ENCODE data around the gene NLGN4X.

The NLGN4X gene

GRCh38 chrX:6223516-6223915, 5.2 kb downstream of the NLGN4X start:
- peaks cover 67% of the 10 kb centered on the region for H3K27me3 ChIP-seq (ENCODE audit: insufficient read depth, low read depth, severe bottlenecking)
- H3K27ac ChIP-seq: no peak overlapping the region
- DNase-seq: no peak
- no peak for TF ChIP-seq CTCF (IDR thresholded peaks at IDR 0.05; ENCODE audit: low read depth, low read length)
- no peaks in the 10 kb centered on the region for H3K36me3 ChIP-seq
- H3K4me3 ChIP-seq (ENCODE audit: low read depth, low read length): no peak overlapping the region
- no peaks in the 10 kb centered on the region for H3K9me3 ChIP-seq (ENCODE audit: severe bottlenecking)

GRCh38 chrX:6210230-6210629, 18.4 kb downstream of the NLGN4X start:
- no peak overlapping the region for H3K27ac ChIP-seq
- H3K27me3 ChIP-seq (ENCODE audit: insufficient read depth, low read depth, severe bottlenecking): peaks cover 49% of the 10 kb centered on the region
- no peak for DNase-seq
- H3K9me3 ChIP-seq (ENCODE audit: severe bottlenecking): no peaks in the 10 kb centered on the region
- no peak for TF ChIP-seq CTCF (IDR thresholded peaks at IDR 0.05; ENCODE audit: low read depth, low read length)
- no peaks in the 10 kb centered on the region for H3K36me3 ChIP-seq
- H3K4me3 ChIP-seq (ENCODE audit: low read depth, low read length): no peak overlapping the region

GRCh38 chrX:6203462-6204215, 25.0 kb downstream of the NLGN4X start:
- H3K4me3 ChIP-seq (ENCODE audit: low read depth, low read length): no peak overlapping the region
- no peaks in the 10 kb centered on the region for H3K36me3 ChIP-seq
- peaks cover 2% of the 10 kb centered on the region for H3K9me3 ChIP-seq (ENCODE audit: severe bottlenecking)
- DNase-seq: no peak
- no peak overlapping the region for H3K27ac ChIP-seq
- TF ChIP-seq CTCF (IDR thresholded peaks at IDR 0.05; ENCODE audit: low read depth, low read length): no peak
- H3K27me3 ChIP-seq (ENCODE audit: insufficient read depth, low read depth, severe bottlenecking): peaks cover 32% of the 10 kb centered on the region

GRCh38 chrX:6199486-6199885, 29.2 kb downstream of the NLGN4X start:
- Histone ChIP-seq H3K36me3 (no peaks in the 10 kb centered on the region), H3K27ac (no peak overlapping the region), H3K27me3 (ENCODE audit: insufficient read depth, low read depth, severe bottlenecking) (peaks cover 11% of the 10 kb centered on the region), H3K9me3 (ENCODE audit: severe bottlenecking) (peaks cover under 1% of the 10 kb centered on the region), H3K4me3 (ENCODE audit: low read depth, low read length) (no peak overlapping the region)
- TF ChIP-seq CTCF (IDR thresholded peaks at IDR 0.05; ENCODE audit: low read depth, low read length): no peak
- no peak for DNase-seq

- no peak for TF ChIP-seq CTCF (IDR thresholded peaks at IDR 0.05; ENCODE audit: low read depth, low read length)
- H3K27ac ChIP-seq: no peak overlapping the region
Observed at GRCh38 chrX:6187256-6187655, 41.4 kb downstream of the NLGN4X start.

More at GRCh38 chrX:6187256-6187655, 41.4 kb downstream of the NLGN4X start:
- no peak for DNase-seq
- no peaks in the 10 kb centered on the region for H3K9me3 ChIP-seq (ENCODE audit: severe bottlenecking)
- no peaks in the 10 kb centered on the region for H3K36me3 ChIP-seq
- H3K4me3 ChIP-seq (ENCODE audit: low read depth, low read length): no peak overlapping the region
- H3K27me3 ChIP-seq (ENCODE audit: insufficient read depth, low read depth, severe bottlenecking): peaks cover 18% of the 10 kb centered on the region

Measured in WERI-Rb-1 (cell line).